HPDE6-E6E7 (cell line): ENCODE data around the gene ARHGAP22.
"Not testable (repeated sequence)": the region's sequence is repeated elsewhere in the genome, so short reads cannot be mapped to it uniquely, and the experiment has no call there.

ENCODE experiments used
- DNase-seq: peaks from one replicate; pipeline ENCODE4 v3.0.0; 2011; ENCODE audit warnings: missing footprints; ENCODE audit errors: extremely low spot score

The ARHGAP22 gene, protein sequence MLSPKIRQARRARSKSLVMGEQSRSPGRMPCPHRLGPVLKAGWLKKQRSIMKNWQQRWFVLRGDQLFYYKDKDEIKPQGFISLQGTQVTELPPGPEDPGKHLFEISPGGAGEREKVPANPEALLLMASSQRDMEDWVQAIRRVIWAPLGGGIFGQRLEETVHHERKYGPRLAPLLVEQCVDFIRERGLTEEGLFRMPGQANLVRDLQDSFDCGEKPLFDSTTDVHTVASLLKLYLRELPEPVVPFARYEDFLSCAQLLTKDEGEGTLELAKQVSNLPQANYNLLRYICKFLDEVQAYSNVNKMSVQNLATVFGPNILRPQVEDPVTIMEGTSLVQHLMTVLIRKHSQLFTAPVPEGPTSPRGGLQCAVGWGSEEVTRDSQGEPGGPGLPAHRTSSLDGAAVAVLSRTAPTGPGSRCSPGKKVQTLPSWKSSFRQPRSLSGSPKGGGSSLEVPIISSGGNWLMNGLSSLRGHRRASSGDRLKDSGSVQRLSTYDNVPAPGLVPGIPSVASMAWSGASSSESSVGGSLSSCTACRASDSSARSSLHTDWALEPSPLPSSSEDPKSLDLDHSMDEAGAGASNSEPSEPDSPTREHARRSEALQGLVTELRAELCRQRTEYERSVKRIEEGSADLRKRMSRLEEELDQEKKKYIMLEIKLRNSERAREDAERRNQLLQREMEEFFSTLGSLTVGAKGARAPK

DNA sequence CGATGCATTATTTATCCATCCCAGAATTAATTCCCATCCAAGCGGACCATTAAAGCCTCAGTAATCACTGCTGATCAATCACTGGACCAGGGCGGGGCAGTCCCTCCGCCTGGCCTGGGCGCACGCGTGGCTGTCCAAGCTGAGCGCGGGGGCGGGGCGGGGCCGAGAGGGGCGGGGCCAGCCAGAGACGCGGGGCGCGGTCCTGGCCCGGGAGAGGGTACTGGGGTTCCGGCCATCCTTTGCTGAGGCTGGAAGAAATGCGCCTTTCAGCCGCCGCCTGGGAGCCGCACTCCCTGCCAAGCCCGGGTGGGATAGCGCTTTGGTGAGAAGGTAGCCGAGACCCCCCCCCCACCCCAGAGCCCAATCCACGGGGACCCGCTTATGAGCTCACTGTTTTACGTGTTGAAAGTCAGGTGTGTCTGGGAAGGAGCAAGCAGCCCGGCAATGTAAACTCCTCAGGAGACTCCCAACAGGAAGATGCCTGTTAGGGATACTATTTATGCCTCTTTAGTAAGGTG is at the start of gene ARHGAP22:
TSS of gene ARHGAP22 (minus strand) at position 83 of the 518 bp plus-strand sequence. CDS start 277 bp downstream, outside the sequence.
- peak; percentile 45 for DNase-seq

DNA sequence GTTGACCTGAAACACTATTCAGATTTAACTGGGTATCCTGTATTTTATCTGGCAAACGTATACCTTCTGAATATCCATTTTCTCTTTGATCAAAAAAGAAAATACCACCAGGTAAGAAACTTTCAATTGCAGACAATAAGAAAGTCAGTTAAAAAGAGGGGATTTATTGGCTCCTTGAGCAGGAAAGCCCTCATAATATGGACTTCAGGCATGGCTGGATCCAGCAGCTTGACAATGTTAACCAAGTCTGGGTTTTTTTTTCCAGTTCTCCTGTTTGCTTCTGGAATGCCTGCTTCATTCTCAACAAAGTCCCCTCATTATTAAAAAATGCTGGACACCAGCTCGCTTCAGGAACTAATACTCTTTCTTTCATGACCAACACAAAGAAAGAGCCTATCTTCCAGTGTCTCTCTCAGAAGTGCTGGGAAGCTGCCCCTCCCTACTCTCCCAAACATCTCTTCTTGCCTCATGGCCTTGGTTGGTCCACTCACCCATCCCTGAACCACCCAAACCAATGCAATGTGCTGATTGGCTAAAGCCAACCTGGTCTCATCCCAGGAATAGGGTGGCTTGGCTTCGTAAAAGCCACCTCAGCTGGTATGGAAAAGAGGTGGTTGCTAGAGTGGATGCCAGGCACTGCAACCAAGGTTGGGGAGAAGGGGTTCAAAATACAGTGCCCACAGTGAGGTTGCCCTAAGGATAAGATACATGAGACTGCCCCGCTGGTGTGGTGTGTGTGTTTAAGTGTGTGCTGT is 49.2 kb upstream of the ARHGAP22 start:
- no peak for DNase-seq

DNA sequence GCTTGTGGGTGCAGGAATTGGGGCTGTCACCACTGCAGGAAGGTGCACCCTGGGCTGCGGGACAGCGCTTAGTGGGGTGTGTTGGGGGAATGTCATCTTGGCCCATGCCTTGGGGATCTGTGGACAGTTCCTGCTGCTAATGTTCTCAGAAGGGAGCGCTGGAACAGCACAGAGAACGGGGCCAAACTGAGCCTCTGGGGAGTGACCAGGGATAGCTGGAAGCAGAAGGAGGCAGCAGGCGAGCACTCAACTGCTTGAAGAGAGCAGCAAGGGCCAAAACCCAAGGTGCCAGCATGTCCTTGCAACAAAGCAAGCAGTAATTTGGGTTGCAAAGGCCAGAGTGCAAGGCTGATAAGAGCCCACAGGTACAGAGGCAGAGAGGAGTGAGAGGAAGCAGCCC is 48.5 kb upstream of the ARHGAP22 start:
- no peak for DNase-seq

DNA sequence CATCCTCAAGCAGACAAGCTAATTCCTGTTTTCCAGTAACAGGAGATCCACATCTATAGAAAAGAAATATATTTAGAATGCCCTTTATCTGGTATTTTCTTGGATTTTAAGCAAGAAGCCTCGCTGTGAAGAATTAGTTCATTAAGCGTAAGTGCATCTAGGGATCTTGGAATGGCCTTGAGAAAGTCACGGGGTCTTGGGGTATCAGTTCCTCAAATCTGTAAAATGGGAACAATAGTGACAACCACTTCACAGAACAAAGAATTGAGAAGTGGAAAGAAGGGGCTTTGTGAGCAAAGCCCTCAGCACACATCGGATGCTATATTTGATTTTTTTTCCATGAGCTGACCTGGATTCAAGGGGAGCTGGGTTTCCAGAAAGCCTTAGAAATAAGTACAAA is 47.5 kb upstream of the ARHGAP22 start:
- DNase-seq = no peak

DNA sequence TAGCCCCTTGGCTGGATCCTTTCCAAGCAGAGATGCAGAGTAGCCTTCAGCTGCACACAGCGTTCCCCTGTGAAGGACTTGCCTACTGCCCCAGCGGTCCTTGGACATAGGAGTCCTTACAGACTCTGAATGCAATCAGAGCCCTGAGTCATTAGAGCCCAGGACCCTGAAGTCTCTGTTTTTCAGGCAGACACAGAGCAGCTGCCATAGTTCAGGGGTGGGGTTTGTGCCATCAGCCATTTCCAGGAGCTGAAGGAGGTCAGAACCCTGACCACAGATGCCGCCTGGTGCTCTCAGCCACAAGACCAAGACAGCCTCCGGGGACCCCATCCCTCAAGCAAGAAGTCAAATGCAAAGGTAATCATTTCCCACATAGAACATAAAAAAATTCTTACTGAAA is 47.0 kb upstream of the ARHGAP22 start:
- no peak for DNase-seq

DNA sequence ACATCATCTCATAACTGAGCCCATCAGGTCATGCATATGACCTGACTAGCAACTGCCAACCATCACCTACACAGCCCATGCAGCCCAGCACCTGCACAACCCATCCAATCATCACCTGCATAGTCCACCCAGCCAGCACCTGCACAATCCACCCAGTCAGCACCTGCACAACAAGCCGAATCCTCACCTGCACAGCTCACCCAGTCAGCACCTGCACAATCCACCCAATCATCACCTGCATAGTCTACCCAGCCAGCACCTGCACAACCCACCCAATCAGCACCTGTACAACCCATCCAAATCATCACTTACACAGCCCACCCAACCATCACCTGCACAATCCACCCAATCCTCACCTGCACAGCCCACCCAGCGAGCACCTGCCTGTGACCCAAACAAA is 46.4 kb upstream of the ARHGAP22 start:
- DNase-seq = no peak

DNA sequence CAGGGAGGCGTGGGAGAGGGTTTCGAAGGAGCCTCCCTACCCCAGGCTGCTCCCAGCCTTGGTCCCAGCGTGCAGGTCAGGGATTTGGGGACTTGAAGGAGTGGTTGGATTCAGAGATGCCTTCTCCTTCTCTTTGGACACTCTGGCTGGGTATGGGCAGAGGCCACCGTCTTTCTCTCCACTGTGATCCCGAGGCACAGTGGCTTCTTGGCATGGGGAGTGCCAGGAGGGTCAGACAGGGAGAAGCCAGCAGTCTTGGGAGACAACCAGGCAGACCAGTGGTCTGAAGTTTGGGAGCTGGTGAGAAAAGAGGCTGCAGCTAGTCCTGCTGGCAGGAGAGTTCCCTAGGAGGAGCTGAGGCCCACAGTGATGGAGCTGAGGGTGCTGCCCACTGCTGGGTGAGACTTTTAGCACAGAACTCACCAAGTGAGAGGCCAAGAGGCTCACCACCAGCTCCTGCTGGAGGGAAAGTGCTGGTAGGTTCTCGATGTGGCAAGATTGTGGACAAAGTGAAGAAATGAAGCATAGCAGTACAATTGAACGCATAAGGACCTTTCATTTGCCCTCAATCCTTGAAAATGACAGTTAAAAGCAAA is 44.6 kb upstream of the ARHGAP22 start:
- no peak for DNase-seq

DNA sequence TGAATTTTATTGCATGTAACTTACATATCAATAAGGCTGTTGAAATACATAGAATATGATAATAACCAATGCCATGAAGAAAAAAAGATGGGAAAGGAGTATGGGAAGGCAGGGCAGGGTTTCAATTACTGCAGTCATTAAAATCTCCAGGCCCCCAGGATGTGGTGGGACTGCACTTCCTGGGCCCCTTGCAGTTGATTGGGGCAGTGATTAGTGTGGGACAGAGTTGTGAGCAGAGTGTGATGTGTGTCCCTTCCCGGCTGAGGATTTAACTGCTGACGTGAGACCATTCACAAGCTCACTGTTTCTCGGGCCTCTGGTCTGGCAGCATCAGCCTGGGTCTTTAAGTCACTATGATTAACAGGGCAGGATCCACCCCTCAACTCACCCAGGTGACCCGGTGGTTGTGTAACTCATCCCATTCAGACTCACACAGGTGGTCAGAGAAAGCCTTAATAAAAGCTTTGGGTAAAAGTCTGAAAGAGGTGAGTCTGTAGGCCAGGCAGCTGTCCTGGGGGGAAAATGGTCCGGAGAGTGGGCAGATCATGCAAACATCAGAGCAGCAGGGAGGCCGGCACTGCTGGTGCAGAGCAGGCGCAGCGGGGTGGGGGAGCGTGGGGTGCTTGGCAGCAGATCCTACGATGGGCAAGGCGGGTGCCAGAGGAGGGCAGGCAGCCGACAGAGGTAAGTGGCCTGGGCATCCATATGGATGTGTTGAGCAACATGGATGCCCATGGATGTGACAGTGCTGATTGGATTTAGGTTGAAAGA is 43.5 kb upstream of the ARHGAP22 start:
- DNase-seq = no peak

DNA sequence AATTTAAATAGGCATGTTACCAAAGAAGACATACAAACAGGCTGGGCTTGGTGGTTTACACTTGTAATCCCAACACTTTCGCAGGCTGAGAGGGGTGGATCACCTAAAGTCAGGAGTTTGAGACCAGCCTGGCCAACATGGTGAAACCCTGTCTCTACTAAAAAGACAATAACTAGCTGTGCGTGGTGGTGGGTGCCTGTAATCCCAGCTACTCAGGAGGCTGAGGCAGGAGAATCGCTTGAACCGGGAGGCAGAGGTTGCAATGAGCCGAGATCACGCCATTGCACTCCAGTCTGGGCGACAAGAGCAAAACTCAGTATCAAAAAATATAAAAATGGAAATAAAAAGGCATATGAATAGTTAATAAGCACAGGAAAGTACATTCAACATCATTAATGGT is 42.2 kb upstream of the ARHGAP22 start:
- not testable (repeated sequence) for DNase-seq

DNA sequence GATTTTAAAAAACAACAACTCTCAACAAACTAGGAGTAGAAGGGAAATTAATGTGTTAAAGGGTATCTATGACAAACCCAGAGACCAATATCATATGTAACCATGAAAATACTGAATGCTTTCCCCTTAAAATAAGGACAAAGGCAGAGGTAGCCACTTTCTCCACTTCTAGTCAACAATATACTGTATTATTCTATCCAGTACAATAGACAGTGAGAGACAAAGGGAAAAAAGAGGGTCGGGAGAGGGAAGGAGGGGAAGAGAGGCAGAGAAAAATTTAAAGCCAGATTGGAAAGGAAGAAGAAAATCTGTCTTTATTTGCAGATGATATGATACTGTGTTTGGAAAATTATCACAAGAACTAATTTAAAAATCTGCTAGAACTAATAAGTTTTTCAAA is 40.7 kb upstream of the ARHGAP22 start:
- DNase-seq = no peak

DNA sequence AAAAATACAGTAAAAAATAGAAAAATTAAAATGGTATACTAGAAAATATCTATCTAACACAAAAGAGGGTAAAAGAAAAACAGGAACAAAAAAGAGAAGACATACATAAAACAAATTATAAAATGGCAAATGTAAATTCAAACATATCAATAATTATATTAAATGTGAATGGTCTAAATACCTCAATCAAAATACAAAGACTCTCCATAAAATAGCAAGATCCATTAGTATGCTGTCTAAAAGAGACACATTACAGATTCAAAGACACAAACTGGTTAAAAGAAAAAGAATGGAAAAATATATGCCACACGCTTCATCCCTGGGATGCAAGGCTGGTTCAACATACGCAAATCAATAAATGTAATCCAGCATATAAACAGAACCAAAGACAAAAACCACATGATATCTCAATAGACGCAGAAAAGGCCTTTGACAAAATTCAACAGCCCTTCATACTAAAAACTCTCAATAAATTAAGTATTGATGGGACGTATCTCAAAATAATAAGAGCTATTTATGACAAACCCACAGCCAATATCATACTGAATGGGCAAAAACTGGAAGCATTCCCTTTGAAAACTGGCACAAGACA is 36.3 kb upstream of the ARHGAP22 start:
- not testable (repeated sequence) for DNase-seq

DNA sequence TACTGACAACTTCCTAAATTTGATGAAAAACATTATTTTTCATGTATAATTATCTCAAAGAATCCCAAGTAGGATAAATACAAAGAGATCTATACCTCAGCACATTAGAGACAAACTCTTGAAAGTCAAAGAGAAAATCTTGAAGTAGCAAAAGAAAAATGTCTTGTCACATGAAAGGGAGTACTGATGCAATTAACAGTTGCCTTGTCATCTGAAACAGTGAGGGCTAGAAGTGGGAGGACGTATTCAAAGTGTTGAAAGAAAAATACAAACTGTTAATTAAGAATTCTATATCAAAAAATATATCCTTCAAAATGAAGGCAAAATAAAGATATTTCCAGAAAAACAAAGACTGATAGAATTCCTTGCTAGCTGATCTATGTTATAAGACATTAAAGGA is 35.5 kb upstream of the ARHGAP22 start:
- DNase-seq = no peak

DNA sequence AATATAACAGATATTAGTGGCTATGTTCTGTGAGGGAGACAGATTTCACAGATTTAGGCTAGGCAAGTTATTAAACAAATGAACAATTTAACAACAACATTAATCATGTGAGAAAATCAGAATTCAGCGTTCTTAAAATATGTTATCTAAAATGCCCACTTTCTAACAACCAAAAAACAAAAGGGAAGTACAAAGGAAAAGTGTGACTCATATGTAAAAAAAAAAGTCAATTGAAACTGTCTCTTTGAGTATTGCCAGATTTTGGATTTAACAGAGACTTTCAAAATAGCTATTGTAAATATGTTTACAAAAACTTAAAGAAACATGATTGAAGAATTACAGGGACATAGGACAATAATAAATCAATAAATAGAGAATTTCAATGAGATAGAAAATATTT is 34.8 kb upstream of the ARHGAP22 start:
- DNase-seq = no peak

DNA sequence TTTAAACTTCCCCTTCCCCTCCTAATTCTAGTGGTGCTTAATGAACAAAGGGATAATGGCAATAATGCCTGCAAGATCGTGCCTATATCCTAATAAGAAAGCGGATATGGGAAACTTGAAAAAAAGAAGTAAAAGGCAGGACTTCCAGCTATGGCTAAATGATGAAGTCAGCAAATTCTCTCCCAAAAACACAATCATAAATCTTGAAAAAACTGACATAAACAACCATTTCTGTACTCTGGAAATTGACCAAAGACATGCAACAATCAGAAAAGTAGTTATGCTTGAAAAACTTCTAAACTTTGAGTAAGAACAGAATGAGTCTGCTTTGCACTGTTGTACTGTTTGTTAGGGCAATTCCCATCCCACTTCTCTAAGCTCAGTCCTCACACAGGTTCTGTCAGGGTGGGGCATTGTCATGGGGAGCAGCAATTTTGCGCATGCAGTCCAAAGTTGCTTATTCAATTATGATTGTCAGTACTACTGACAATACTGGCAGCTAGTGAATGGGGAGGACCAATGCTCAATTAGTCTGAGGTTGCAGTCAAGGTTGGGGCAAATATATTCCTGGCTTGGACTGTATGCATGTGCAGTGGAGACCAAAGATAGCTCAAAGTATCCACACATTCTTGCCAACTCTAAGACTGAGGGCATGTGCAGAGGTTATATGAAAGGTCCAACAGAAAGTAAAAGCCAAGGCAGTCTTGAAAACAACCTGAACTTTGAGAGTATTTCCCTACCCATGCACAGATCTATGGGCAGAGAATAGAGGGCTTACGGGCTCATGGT is 34.1 kb upstream of the ARHGAP22 start:
- no peak for DNase-seq

DNA sequence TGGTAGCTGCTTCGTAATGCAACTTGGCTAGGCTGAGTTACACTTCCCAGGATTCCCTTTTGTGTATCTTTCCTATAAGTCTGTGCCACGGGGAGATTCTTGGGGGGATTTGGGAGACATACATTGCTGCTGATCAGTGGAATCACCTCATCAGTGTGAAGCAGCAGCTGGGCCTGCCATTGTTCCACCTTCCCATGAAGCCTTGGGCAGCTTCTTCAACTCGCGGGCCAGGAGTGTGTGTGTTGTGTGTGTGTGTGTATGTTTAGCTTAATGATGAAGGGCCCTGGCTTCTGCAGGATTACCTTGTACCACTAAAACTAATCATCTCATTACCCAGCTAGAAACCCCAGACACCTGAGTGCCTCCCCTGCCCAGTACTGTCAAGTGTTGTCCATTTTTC is 33.3 kb upstream of the ARHGAP22 start:
- no peak for DNase-seq

DNA sequence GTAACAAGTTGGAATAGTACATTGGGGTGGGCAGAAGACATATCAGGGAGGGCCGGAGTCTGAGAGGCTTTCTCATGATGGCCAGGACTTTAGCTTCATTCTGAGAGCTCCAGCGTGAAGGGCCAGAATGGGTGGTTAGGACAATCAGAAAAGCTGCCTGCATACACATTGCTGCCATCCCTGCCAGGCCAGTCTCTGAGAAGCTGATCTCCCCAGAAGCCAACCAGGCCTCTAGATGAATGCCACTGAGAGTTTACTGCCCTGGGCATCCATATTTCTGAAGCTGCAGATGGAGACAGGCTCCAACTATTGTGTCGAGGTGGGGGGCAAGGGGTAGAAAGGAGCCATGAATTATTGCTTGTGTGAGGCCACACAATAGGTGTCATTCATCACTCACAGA is 32.0 kb upstream of the ARHGAP22 start:
- DNase-seq = no peak

DNA sequence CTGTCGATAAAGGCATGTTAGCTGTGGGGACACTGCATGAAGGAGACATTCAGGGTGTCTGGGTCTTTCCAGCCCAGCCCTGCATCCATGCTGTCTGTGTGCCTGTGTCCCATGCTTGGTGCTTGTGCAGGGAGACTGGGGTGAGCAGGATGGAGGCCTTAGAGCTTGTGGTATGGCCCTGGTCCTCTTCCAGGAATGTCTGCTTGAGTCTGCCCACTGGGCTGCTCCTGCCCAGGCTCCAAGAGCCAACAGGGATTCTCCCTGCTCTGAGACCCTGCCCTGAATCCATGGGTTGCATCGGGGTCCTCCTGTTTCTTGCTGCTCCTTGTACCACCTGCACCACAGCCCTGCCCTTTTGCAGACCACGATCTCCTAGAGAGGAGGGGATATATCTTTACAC is 31.4 kb upstream of the ARHGAP22 start:
- no peak for DNase-seq

DNA sequence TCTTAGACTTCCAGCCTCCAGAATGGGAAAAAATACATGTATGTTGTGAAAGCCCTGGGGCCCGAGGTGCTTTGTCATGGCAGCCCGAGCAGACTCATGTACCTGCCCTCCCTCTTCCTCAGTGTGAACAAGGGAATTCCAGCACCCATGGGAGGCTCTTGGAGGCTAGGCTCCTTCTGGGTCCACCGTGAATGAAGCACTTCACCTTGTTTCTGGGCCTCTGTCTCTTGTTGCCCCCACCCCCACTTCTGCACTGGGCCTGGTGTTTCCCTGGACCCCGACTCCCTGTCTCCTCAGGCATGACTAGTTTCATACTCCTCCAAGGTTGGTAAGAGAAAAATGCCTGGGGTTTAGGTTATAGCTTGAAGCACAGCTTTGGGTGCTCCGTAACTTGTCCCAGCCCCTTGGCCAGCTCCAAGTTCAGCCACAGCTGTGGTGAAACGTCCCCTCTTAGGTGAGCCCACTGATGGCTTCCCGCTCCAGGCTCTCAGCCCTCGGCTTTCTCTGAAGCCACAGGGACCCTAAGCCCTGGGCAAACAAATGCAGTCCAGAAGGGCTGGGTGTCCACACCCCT is 30.2 kb upstream of the ARHGAP22 start:
- no peak for DNase-seq

DNA sequence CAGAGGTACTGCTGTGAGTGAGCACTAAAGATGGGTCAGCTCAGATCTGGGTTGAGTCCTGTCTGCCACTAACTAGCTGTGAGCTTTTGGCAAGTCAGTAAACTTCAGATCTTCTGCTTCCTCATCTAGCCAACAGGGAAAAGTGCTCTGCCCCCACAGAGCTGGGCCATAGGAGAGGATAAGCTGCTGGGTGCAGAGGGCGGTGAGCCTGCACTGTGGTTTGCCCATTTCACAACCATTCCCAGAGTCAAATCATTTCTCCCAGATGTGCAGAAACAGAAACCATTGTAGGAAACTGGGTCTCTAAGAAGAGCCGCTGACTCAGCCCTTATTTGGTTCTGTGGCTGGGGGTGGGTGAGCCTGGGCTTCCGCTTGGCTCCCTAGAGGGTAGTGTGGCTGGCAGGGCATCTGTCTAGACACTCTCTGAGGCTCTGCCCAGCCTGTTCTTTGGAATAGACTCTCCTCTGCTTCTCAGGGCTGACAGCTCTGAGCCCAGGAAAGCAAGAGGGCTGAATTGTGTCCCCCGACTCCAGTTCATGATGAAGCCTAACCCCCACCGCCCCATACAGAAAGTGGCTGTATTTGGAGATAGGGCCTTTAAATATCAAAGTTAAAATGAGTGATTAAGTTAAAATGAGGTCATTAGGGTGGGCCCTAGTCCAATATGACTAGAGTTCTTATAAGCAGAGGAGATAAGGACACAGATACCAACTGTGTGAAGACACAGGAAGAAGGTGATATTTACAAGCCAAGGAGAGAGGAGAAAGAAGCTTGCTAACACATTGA is 29.5 kb upstream of the ARHGAP22 start:
- no peak for DNase-seq
